HUDEP-2 (cell line): Measurements from ENCODE around the gene BAK1.
"Not testable (repeated sequence)": the region's sequence is repeated elsewhere in the genome, so short reads cannot be mapped to it uniquely, and the experiment has no call there.

Experiments
- DNase-seq, 76 experiments: peaks; one replicate each; lab custom pipeline; 2025; ENCODE audit not compliant: unreplicated experiment in 76 of 76; lab: John Stamatoyannopoulos, UW

The BAK1 gene

DNA sequence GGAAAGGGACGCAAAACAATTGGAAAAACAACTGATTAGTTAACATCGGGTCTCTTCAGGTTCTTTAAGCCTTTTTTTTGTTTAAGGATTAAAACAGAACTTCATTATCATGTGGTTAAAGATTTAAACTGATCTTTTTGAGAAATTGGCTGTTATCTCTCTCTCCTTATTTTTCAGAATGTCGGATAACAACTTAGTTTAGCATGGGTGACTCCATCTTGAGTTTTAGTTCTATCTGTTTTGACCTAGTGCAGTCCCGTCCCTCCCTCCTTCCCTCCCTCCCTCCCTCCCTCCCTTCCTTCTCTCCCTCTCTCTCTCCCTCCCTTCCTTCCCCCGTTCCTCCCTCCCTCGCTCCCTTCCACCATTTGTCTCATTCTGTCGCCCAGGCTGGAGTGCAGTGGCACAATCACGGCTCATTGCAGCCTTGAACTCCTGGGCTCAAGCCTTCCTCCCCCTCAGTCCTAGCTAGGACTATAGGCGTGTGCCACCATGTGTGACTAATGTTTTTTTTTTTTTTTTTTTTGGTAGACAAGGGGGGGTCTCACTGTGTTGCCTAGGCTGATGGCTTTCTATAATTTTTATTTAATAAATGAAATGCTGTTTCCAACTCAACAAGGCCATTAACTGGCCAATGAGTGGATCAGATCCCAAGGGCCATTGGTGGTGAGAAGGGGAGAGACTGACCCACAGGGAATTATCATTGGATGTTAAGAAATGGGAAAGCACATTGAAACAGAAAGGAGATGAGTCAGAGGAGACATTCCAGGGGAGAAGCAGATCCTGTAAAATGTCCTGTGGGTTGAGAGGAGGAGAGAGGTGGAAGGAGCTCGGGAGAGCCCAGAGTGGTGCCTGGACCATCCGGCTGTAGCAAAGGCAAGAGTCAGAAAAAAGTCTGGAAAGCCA lies 13.6 kb downstream of the BAK1 start:
- DNase-seq = no peak

DNA sequence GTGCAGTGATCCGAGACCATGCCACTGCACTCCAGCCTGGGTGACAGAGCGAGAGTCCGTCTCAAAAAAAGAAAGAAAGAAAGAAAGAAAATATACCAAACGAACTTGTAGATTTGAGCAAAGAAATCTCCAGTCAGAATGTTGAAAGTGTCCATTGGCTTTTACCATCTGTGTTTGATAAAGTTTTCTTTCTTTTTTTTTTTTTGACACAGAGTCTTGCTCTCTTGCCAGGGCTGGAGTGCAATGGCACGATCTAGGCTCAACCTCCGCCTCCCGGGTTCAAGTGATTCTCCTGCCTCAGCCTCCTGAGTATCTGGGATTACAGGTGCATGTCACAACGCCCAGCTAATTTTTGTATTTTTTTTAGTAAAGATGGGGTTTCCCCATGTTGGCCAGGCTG lies 21.3 kb downstream of the BAK1 start:
- DNase-seq = no peak

DNA sequence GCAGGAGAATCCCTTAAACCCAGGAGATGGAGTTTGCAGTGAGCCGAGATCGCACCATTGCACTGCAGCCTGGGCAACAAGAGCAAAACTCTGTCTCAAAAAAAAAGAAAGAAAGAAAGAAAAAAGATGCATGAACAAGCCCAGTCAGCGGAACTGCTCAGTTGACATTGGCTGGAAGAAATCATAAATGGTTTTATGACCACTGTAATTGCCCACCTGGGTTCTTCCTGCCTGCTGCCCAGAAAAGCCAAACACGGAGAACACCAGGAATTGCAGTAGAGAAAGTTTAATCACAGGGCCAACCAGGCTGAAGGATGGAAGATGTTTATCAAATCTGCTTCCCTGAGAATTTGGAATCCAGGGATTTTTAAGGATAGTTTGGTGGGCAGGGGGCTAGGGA lies 22.7 kb downstream of the BAK1 start:
- DNase-seq = no peak

DNA sequence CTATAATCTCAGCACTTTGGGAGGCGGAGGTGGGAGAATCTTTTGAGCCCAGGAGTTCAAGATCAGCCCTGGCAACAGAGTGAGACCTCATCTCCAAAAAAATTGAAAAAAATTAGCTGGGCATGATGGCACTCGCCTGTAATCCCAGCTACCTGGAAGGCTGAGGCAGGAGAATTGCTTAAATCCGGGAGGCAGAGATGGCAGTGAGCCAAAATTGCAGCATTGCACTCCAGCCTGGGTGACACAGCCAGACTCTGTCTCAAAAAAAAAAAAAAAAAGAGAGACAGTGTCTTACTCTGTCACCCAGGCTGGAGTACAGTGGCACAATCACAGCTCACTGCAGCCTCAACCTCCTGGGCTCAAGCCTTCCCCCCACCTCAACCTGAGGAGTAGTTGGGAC lies 27.2 kb downstream of the BAK1 start:
- not testable (repeated sequence) for DNase-seq

DNA sequence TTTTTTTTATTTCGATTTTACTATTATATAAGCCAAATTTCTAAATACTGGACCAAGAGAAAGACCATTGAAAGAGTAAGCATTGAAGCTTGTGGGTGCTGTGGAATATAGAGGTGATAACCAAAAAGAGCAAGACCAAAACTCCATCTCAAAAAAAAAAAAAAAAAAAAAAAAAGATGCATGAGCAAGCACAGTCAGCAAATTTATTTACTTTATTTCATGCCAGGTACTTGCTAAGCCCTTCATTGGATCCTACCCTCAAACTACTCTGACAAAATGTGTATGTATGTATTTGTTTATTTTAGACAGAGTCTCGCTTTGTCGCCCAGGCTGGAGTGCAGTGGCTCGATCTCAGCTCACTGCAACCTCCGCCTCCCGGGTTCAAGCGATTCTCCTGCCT lies 27.8 kb downstream of the BAK1 start:
- DNase-seq = no peak

DNA sequence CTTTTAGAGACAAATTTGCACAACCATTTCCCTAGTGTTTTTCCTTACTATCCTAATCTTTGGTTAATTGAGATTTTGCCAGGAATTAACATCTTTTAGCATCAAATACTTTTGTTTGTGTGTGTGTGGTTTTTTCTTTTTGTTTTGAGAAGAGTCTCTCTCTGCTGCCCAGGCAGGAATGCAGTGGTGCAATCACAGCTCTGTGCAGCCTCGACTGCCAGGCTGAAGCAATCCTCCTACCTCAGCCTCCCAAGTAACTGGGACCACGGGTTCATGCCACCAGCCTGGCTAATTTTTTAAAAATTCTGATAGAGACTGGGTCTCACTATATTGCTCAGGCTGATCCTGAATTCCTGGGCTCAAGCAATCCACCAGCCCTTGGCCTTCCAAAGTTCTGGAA lies 28.5 kb downstream of the BAK1 start:
- no peak for DNase-seq

DNA sequence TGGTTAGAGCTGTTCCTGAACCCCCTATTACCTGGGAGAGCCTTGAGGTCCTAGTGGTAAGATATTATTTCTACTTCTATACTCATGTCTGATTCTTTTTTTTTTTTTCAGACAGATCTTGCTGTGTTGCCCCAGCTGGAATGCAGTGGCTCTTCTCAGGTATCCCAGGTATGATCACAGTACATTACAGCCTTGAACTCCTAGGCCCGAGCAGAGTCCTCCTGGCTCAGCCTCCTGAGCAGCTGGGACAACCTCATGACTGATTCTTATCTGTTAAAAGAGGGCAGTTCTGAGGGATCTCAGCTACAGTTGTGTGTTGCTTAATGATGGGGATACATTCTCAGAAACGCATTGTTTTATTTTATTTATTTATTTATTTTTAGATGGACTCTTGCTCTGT lies 30.2 kb downstream of the BAK1 start:
- no peak for DNase-seq

DNA sequence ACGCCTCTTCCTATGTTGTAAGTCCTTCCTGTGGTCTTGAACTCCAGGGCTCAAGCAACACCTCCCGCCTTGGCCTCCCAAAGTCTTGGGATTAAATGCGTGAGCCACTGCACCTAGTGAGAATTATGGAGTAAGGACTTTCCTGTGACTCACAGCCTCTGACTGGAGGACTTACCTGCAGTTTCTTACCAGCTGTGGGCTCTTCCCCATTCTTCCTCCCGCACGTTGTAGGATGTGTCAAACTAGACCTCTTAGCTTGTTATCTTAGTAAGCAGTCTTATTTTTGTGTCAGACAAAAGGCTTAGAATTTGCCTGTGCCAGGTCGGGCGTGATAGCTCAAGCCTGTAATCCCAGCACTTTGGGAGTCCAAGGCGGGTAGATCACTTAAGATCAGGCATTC lies 30.9 kb downstream of the BAK1 start:
- DNase-seq = no peak

DNA sequence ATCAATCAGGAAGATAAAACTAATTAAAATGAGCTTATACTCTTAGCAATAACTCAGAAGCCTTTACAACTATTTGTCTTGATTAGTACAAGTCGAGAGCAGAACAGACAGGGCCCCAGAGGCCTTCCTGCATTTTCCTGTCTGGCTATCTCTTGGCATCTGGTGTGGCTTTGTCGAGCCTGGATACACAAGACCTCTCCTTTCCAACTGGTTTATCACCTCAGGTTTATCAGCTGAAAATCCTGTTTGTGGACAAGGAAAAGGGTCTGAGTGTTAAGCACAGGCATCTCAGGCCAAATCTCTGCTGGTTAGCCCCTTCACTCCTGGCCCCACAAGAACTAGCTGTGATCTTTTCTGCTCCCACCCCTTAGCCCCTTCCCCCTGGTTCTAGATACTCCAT lies 32.6 kb downstream of the BAK1 start:
- DNase-seq = no peak

DNA sequence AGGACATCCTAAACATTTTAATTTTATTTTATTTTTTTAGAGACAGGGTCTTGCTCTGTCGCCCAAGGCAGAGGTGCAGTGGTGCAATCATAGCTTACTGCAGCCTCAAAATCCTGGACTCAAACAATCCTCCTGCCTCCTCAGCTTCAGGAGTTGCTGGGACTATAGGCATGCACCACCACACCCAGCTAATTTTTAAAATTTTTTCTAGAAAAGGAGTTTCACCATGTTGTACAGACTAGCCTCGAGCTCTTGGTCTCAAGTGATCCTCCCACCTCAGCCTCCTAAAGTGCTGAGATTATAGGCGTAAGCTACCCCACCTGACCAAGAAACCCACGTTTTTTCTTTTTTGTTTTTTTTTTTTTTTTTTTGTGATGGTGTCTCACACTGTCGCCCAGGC lies 33.3 kb downstream of the BAK1 start:
- no peak for DNase-seq

DNA sequence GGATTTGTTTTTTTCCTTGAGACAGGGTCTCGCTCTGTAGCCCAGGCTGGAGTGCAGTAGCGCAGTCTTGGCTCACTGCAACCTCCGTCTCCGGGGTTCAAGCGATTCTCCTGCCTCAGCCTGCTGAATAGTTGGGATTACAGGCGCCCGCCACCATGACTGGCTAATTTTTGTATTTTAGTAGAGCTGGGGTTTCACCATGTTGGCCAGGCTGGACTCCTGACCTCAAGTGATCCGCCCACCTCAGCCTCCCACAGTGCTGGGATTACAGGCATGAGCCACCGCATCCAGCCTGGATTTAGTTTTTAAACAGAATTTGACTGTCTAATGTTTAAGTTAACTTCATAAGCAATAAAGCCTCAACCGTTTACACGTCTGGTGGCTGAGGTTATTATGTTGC lies 34.8 kb downstream of the BAK1 start:
- not testable (repeated sequence) for DNase-seq

DNA sequence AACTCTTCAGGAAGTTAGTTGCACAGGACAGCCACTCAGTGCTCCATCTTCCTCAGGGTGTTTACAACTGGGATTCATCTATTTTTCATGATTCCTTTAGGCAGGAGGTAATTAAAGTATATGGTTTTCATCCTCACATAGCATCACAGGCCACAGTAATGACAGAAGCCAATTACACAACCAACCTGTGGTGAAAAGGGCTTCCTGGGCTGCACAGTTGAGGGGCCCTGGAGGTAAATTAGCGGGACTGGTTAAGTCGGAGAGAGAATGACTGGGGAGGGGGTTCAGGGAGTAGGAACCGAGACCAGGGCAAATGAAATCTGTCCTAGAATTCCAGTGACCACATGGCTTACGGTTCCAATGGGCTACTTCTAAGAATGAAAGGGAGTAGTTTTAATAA lies 37.0 kb downstream of the BAK1 start:
- no peak for DNase-seq

DNA sequence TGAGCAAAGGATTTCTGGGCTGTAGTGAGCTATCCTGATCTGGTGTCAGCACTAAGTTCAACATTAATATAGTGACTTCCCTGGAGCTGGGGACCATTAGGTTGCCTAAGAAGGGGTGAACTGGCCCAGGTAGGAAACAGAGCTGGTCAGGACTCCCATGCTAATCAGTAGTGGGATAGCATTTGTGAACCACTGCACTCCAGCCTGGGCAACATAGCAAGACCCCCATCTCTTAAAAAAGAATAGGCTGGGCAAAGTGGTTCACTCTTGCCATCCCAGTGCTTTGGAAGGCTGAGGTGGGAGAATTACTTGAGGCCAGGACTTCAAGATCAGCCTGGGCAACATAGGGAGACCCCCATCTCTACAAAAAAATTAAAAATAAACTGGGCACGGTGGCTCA lies 39.3 kb downstream of the BAK1 start:
- no peak for DNase-seq

DNA sequence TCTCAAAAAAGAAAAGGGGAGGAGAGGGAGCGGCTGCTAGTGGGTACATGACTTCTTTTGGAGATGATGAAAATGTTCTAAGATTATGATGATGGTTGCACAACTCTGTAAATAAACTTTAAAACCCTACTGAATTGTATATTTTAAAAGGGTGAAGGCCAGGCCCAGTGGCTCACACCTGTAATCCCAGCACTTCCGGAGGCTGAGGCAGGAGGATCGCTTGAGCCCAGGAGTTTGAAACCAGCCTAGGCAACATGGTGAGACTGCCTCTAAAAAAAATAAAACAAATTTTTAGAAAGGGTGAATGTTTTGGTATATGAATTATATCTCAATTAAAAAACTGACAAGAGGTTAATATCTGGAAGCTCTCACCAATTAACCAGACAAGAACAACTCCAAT lies 45.4 kb downstream of the BAK1 start:
- no peak for DNase-seq

DNA sequence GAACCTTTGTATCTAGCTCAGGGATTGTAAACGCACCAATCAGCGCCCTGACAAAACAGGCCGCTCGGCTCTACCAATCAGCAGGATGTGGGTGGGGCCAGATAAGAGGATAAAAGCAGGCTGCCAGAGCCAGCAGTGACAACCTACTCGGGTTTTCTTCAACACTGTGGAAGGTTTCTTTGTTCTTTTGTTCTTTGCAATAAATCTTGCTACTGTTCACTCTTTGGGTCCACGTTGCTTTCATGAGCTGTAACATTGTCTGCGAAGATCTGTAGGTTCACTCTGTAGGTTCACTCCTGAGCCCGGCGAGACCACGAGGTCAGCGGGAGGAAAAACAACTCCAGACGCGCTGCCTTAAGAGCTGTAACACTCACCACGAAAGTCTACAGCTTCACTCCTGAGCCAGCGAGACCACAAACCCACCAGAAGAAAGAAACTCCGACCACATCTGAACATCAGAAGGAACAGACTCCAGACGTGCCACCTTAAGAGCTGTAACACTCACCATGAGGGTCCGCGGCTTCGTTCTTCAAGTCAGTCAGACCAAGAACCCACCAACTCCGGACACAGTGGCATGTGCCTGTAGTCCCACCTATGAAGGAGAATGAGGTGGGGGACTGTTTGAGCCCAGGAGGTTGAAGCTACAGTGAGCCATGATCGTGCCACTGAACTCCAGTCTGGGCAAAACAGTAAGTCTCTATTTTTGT lies 46.8 kb downstream of the BAK1 start:
- DNase-seq = not testable (repeated sequence)

DNA sequence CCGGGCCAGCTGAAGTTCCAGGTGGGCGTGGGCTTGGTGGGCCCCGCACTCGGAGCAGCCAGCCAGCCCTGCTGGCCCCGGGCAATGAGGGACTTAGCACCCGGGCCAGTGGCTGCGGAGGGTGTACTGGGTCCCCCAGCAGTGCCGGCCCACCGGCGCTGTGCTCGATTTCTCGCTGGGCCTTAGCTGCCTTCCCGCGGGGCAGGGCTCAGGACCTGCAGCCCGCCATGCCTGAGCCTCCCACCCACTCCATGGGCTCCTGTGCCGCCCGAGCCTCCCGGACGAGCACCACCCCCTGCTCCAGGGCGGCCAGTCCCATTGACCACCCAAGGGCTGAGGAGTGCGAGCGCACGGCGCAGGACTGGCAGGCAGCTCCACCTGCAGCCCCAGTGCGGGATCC lies 47.6 kb downstream of the BAK1 start:
- DNase-seq = not testable (repeated sequence)

DNA sequence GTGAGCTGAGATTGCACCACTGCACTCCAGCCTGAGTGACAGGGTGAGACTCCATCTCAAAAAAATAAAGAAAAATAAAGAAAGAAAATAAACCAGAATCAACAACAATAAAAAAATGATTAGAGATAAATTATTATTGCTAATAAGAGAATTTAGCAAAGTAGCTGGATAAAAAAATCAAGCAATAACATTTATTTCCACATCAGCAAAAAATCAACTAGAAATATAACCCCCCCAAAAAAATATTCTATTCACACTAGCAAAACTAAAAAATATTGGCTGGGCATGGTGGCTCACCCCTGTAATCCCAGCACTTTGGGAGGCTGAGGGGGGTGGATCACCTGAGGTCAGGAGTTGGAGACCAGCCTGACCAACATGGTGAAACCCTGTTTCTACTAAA lies 49.5 kb downstream of the BAK1 start:
- DNase-seq = not testable (repeated sequence)
